Suprapubic skin (tissue), 4 donors: Measurements from ENCODE around the gene ZNF70. TPM values are rescaled to one million over a fixed set of nuclear protein-coding genes. Genes with fewer than 3 reads are reported as not detected.

Experiments used
- DNase-seq, 2 donors: peaks; one replicate each; pipeline ENCODE4 v3.0.0-alpha.2; 2019; ENCODE audit warnings: low spot score in 2 of 2
- H3K27ac ChIP-seq: fragments of 200-600 bp; sonication (generic); one replicate; pipeline ENCODE4 v1.5.1; 2019
- H3K27me3 ChIP-seq: fragments of 200-600 bp; sonication (generic); one replicate; pipeline ENCODE4 v1.5.1; 2019
- H3K36me3 ChIP-seq: fragments of 200-600 bp; sonication (generic); one replicate; pipeline ENCODE4 v1.5.1; 2019
- H3K4me1 ChIP-seq: fragments of 200-600 bp; sonication (generic); one replicate; pipeline ENCODE4 v1.5.1; 2019
- H3K4me3 ChIP-seq: fragments of 200-600 bp; sonication (generic); one replicate; pipeline ENCODE4 v1.5.1; 2019; ENCODE audit warnings: mild to moderate bottlenecking
- H3K9me3 ChIP-seq: fragments of 200-600 bp; sonication (generic); one replicate; pipeline ENCODE4 v1.5.1; 2019
- EP300 ChIP-seq: sonication (generic); formaldehyde crosslinking; IDR thresholded peaks from one replicate; pipeline ENCODE4 v1.6.1; 2017; ENCODE audit warnings: antibody characterized with exemption
- POLR2A ChIP-seq, 2 donors: fragments of 450-650 bp; IDR thresholded peaks; one replicate each; pipeline ENCODE4 v1.6.1; 2017; ENCODE audit warnings: antibody characterized with exemption in 2 of 2, mild to moderate bottlenecking in 2 of 2, moderate library complexity in 2 of 2
- POLR2AphosphoS5 ChIP-seq, 3 donors: sonication (generic); formaldehyde crosslinking; IDR thresholded peaks; one replicate each; pipeline ENCODE4 v1.6.1; 2017; ENCODE audit warnings: antibody characterized with exemption in 3 of 3
- WGBS: methylation state at CpG from one replicate; pipeline ENCODE4 v1.1.5; 2018; 5-methylcytosine and 5-hydroxymethylcytosine counted together
- total RNA-seq, 4 donors: library from RNA; depleted of rRNA; stranded (reverse); fragments of >200 nt; gene quantifications; one replicate each; pipeline ENCODE4 v1.1.0, GENCODE V29; 2016
- TF ChIP-seq, protein P1 (sequence below), 2 donors: fragments of 200-600 bp in 1 of 2; fragments of 450-650 bp in 1 of 2; sonication (generic) in 1 of 2; IDR thresholded peaks; one replicate each; pipeline ENCODE4 v1.5.1; 2016 to 2019; ENCODE audit warnings: antibody characterized with exemption in 2 of 2, mild to moderate bottlenecking in 1 of 2, moderate library complexity in 1 of 2

ZNF70 gene
- total RNA-seq, 4 donors from 2014 or later = 1.7 to 5.1 (median 3.1) TPM

DNA sequence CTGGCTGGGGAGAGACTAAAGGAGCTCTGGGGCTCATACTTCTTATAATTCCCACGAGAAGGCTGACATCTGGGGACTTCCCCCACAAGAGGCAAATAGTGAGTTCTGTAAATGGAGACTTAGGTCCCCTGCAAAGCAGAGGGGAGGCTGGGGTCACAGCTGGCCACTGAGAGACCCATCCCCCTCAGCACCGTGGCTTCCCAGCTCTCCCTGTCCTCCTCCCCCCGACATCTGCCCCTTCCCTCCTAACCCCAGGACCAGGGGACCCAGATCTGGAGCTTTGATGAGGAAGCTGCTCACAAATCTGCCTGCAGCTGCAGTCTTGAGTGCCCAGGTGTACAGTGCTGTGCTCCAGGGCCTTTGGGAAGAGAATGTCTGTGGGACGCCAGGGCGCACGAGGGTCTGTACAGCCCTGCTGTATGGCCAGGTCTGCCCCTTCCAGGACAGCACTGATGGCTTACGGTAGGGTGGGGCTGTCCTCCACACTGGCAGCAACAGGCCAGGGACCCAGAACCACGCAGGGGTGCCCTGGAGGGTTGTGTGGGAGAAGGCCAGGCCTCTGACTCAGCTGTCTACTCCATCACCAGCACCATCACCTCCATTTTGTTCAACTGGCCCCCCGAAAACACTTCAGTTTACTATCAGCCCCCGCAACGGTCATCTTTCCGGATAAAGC lies 59.0 kb downstream of the ZNF70 start:
- no peaks in the 10 kb centered on the region for H3K4me1 ChIP-seq
- H3K36me3 ChIP-seq = peaks cover 46% of the 10 kb centered on the region
- no peak overlapping the region for H3K27ac ChIP-seq
- no peak for DNase-seq
- WGBS = 92% methylated on average over 12 of the region's 12 CpGs
- H3K27me3 ChIP-seq = no peaks in the 10 kb centered on the region
- no peak overlapping the region for H3K4me3 ChIP-seq
- no peaks in the 10 kb centered on the region for H3K9me3 ChIP-seq
- TF ChIP-seq POLR2AphosphoS5 (IDR thresholded peaks at IDR 0.05) = no peak
- no peak for TF ChIP-seq EP300
- TF ChIP-seq, protein P1, sequence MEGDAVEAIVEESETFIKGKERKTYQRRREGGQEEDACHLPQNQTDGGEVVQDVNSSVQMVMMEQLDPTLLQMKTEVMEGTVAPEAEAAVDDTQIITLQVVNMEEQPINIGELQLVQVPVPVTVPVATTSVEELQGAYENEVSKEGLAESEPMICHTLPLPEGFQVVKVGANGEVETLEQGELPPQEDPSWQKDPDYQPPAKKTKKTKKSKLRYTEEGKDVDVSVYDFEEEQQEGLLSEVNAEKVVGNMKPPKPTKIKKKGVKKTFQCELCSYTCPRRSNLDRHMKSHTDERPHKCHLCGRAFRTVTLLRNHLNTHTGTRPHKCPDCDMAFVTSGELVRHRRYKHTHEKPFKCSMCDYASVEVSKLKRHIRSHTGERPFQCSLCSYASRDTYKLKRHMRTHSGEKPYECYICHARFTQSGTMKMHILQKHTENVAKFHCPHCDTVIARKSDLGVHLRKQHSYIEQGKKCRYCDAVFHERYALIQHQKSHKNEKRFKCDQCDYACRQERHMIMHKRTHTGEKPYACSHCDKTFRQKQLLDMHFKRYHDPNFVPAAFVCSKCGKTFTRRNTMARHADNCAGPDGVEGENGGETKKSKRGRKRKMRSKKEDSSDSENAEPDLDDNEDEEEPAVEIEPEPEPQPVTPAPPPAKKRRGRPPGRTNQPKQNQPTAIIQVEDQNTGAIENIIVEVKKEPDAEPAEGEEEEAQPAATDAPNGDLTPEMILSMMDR (IDR thresholded peaks at IDR 0.05) = no peak
- TF ChIP-seq POLR2A (IDR thresholded peaks at IDR 0.05) = no peak

DNA sequence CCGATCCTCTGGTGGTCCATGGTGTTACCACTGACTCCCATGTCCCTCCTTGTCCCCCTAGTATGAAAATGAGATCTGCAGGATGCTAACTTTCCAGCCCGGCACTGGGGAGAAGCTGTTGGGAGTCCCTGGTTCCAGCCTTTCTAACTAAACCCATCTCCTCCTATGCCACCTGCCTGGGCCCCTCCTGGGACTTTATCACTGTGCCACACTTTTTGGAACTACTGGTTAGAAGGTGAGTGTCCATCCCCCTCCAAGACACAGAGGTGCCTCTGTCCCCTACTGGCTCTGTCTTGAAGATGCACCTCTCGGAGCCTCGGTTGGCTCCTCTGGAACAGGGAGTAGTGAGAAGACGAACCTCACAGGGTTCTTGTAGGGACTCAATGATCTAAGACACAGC lies 60.2 kb downstream of the ZNF70 start, which contains the start of gene RGL4:
RGL4 (plus strand) TSS at position 301 of the 400 bp plus-strand sequence. CDS start 1,018 bp downstream, outside the sequence.
- WGBS = 98% methylated on average over 5 of the region's 5 CpGs
- no peaks in the 10 kb centered on the region for H3K27me3 ChIP-seq
- DNase-seq = no peak
- no peak within 1 kb of the TSS for H3K27ac ChIP-seq
- H3K4me3 ChIP-seq = no peak within 1 kb of the TSS
- TF ChIP-seq EP300 = no peak
- TF ChIP-seq POLR2A (IDR thresholded peaks at IDR 0.05) = no peak
- TF ChIP-seq, protein P1 (IDR thresholded peaks at IDR 0.05) = no peak
- TF ChIP-seq POLR2AphosphoS5 (IDR thresholded peaks at IDR 0.05) = no peak
- H3K4me1 ChIP-seq = no peaks in the 10 kb centered on the region
- H3K36me3 ChIP-seq = peaks cover 43% of the 10 kb centered on the region
- H3K9me3 ChIP-seq = no peaks in the 10 kb centered on the region

DNA sequence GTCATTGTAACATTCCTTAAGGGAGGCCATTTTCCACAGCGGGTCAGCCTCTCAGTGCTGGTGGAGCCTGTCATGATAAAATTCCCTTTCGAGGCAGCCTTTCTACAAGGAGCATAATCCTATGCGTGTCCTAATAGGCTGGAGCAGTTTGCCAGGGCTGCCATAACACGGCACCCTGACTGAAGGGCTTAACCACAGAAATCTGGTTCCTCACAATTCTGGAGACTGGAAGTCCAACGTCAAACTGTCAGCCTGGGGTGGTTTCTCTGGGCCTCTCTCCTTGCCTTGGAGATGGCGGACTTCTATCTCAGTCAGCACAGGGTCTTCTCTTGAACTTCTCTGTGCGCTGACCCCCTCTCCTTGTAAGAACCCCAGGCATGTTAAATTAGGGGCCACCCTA lies 61.5 kb downstream of the ZNF70 start:
- no peaks in the 10 kb centered on the region for H3K9me3 ChIP-seq
- H3K36me3 ChIP-seq = peaks cover 30% of the 10 kb centered on the region
- TF ChIP-seq EP300 (no peak), POLR2A (IDR thresholded peaks at IDR 0.05) (no peak), POLR2AphosphoS5 (IDR thresholded peaks at IDR 0.05) (no peak)
- TF ChIP-seq, protein P1 (IDR thresholded peaks at IDR 0.05) = no peak
- H3K27me3 ChIP-seq = no peaks in the 10 kb centered on the region
- no peak overlapping the region for H3K4me3 ChIP-seq
- H3K4me1 ChIP-seq = peaks cover 8% of the 10 kb centered on the region
- H3K27ac ChIP-seq = no peak overlapping the region
- WGBS = 90% methylated on average over 7 of the region's 7 CpGs
- no peak for DNase-seq

Other genes starting within 250 kb of the ZNF70 start
- not detected for gene IGLL1, start 170.8 kb downstream of the ZNF70 start, total RNA-seq
- 1 to 10 TPM in 1 of 4 donors, not detected in 3; 1.3 TPM for gene DRICH1, start 118.8 kb downstream of the ZNF70 start, total RNA-seq
- gene RGL4, start 60.1 kb downstream of the ZNF70 start, total RNA-seq = not detected
- gene VPREB3, start 3.3 kb upstream of the ZNF70 start, total RNA-seq = not detected
- gene C22orf15, start 11.9 kb upstream of the ZNF70 start, total RNA-seq = not detected
- gene CHCHD10, start 16.9 kb upstream of the ZNF70 start, total RNA-seq = 10 to 100 TPM; 26.7 to 46.4 (median 32.2) TPM
- 1 to 10 TPM in 2 of 4 donors, under 1 TPM in 1, not detected in 1; 0.60 to 3.9 (median 2.1) TPM for gene MMP11, start 21.7 kb upstream of the ZNF70 start, total RNA-seq
- gene SMARCB1, start 35.9 kb upstream of the ZNF70 start, total RNA-seq = 10 to 100 TPM; 54.2 to 73.9 (median 61.3) TPM
- under 1 TPM in 3 of 4 donors, not detected in 1; 0.34 to 0.94 (median 0.56) TPM for gene DERL3, start 87.9 kb upstream of the ZNF70 start, total RNA-seq
- gene SLC2A11, start 106.8 kb upstream of the ZNF70 start, total RNA-seq = 10 to 100 TPM in 2 of 4 donors, 1 to 10 TPM in 2; 3.2 to 12.5 (median 8.7) TPM
- gene MIF, start 143.3 kb upstream of the ZNF70 start, total RNA-seq = 100 to 1,000 TPM; 261 to 363 (median 313) TPM
- 10 to 100 TPM in 1 of 4 donors, 1 to 10 TPM in 3; 3.2 to 13.5 (median 6.7) TPM for gene GSTT2B, start 210.1 kb upstream of the ZNF70 start, total RNA-seq
- gene DDTL, start 215.8 kb upstream of the ZNF70 start, total RNA-seq = 1 to 10 TPM in 3 of 4 donors, not detected in 1; 1.5 to 2.0 (median 2.0) TPM
- gene DDT, start 223.3 kb upstream of the ZNF70 start, total RNA-seq = 100 to 1,000 TPM; 103 to 171 (median 130) TPM
- gene GSTT2, start 229.0 kb upstream of the ZNF70 start, total RNA-seq = under 1 TPM in 1 of 4 donors, not detected in 3; 0.81 TPM